ENCODE data around the gene BARX1.
"Not testable (repeated sequence)": the region's sequence is repeated elsewhere in the genome, so short reads cannot be mapped to it uniquely, and the experiment has no call there.

The BARX1 gene

GRCh38 chr9:93965830-93966577 is 10.8 kb upstream of the BARX1 start:
- no peak for DNase-seq (ENCODE audit: low read depth)

DNA sequence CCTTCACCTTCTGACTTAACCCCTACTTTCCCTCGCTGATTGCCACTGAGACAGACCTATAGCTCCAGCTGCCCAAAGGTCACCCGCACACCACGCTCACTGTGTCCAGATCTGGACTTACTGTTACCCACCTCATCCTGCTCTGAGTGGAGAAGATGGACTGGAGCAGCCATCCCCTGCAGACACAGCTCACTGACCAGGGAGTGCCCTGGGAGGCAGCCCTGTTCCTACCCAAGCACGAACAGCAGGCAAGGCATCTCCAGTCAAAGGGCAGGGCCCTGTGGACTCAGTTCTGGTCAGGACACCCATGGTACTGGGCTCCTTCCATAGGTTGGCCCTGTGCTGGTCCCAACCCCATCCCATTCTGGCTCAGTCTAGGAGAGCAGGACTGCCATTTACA is 9.5 kb upstream of the BARX1 start:
- no peak for DNase-seq (ENCODE audit: low read depth)

- DNase-seq (ENCODE audit: low read depth): no peak
These were observed 8.8 kb upstream of the BARX1 start for GRCh38 chr9:93963969-93964368.

DNA sequence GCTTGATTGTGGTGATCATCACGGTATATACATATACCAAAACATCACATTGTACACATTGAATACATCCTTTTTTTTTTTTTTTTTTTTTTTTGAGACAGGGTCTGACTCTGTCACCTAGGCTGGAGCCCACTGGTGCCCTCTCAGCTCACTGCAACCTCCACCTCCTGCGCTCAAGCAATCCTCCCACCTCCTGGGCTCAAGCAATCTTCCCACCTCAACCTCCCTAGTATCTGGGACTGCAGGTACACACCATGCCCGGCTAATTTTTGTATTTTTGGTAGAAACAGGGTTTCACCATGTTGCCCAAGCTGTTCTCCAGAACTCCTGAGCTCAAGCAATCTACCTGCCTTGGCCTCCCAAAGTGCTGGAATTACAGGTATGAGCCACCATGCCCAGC is 8.3 kb upstream of the BARX1 start:
- not testable (repeated sequence) for DNase-seq (ENCODE audit: low read depth)

DNA sequence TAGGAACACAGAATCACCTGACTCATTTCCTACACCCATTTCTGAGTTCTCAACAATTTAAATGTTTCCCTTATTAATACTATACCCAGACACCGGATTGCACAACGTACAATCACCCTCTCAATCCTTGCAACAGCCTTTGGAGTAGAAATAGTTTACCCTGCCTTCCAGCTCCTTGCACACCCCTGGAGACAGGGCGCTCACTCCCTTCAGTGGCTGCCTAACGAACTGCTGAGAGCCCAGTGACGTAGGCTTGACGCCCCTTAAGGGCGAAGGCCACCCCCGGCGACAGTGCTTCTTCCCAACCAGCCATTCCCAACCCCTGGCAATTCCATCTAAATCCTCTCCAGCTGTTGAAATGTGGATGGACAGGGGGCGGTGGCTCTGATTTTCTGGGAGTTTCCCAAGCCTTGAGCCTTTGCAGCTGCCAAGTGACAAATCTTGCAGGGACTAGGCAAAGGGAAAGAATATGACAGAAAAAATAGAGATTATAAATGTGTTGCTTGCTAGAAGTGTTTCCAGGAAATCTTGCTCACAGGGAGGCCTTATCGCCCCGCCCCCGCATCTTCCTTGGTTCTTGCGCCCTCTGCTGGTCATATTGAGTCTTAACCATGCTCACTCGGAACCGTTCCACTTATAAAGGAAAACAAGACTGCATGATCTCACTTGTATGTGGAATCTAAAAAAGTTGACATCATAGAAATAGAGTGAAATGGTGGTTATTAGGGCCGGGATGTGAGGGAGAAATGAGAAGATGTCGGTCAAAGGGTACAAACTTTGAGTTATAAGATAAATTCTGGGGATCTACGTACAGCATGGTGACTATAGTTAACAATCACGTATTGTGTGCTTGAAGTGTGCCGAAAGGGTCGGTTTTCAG is 7.6 kb upstream of the BARX1 start:
- DNase-seq (ENCODE audit: low read depth): peak; percentile 38

DNA sequence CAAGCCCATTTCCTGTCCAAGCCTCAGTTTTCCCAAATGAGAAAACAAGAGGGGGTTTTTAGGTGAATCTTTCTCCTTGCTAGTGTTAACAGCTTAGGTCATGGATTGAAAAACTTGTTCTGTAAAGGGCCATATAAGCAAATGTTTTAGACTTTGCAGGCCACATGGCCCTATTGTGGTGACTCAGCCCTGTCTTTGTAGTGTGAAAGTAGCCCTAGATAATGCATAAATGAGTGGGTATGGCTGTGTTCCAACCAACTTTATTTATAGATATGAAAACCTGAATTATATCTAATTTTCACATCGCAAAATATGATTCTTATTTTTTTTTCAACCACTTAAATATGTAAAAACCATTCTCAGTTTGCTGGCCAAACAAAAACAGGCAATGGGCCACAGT is 6.9 kb upstream of the BARX1 start:
- no peak for DNase-seq (ENCODE audit: low read depth)

- no peak for DNase-seq (ENCODE audit: low read depth)
These were observed 6.1 kb upstream of the BARX1 start for GRCh38 chr9:93960971-93961841.

GRCh38 chr9:93960221-93960970 is 5.2 kb upstream of the BARX1 start:
- DNase-seq (ENCODE audit: low read depth): no peak

- DNase-seq (ENCODE audit: low read depth): no peak
These were observed 4.6 kb upstream of the BARX1 start for GRCh38 chr9:93959739-93960154.

- DNase-seq (ENCODE audit: low read depth): no peak
These were observed 3.9 kb upstream of the BARX1 start for GRCh38 chr9:93958819-93959682.

DNA sequence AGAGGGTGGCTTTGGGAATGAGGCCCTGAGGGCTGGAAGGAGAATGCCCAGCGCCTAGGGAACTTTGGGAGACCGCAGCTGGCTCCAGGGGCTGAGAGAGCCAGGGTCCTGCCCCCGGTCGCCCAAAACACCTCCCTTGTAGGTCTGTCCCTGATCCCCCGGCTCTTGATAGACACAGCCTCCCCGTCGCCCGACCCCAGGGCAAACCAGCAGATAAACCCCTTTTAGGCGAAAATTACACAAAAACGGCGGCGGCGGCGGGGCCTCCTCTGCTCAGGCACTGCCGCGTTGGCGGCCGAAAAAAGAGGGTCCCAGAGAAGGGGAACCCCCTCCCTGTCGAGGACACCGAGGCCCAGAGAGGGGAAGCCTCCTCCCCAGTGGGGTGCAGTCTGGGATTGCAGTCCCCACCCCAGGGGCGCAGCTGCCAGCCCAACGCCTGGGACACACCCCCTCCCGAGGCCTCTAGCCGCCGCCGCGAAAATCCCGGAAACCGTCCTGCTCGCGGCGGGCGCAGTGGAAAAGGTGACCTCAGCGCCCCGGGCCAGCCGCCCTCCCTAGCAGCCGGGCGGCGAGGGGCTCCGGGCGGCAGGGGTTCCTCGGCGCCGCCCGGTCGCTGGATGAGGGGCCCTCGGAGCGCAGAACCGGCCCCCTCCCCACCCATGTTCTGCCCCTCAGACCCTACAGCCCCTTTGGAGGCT is 3.1 kb upstream of the BARX1 start:
- DNase-seq (ENCODE audit: low read depth): no peak

DNA sequence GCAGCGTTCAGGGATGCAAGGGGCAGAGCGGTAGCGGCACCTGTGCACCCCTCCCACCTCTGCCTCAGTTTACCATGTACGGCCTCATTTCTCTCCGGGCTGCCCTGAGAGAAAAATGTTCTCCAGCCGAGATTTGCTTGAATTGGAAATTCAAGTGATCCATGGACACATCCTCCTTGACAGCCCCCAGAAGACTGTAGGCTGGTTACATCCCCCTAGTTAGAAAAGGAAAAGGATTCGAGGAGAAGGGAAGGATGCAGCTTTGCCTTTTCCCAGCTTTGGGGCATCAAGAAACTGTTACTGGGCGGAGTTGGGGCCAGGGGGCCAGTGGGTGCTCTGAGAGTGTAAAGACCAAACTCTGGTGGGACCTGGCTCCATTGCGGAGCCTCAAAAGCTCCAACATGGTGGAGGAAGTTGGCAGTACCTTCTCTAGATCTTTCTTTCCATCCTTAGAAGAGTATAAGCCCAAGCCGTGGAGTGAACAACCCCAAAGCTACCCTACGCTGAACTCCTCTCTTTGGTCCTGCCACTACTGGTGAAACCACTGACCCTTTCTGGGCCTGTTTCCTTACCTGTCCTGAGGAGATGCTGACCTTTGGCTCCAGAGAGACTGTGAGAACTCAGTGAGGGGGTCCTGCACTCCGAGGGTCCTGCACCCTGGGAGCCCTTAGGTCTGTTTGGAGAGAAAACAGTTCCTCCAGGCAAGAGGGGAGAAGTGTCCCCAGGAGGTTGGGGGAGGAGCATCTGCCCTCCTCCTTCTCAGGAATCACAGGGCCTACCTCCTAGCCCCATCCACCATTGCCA is 1.0 kb upstream of the BARX1 start:
- no peak for DNase-seq (ENCODE audit: low read depth)

DNA sequence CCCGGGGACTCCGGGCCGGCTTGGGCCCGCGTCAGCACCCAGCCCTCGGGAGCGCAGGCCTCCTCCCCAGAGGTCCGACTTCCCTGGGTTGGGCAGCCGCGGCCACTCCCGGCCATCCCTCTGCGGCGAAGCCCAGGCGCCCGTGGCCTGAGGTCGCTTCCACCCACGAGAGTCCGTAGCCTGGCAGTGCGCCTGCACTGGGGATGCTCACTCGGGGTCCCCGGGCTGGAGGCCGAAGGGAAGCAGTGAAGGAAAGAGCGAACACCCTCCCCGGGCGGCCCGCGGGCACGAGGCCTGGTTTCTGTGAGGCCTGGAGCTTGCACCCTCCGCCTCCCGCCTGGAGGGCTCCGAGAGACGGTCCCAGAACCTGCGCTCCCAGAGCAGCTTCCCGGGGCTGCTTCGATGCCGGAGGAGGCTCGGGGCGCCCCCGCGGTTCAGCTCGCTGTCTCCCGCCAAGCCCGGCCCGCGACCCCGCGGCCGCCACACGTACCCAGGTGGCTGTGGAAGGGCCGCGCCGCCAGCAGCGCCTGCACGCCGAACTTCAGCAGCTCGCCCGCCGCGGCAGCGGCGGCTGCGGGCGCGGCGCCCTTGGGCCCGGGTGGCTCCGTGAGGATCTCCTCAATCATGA is 607 bp downstream of the BARX1 start:
- DNase-seq (ENCODE audit: low read depth): no peak

- no peak for DNase-seq (ENCODE audit: low read depth)
These were observed 1.4 kb downstream of the BARX1 start for GRCh38 chr9:93953496-93954433.

GRCh38 chr9:93952784-93953495 is 2.2 kb downstream of the BARX1 start:
- no peak for DNase-seq (ENCODE audit: low read depth)

- DNase-seq (ENCODE audit: low read depth): no peak
These were observed 2.9 kb downstream of the BARX1 start for GRCh38 chr9:93952119-93952783.
